SK-N-DZ (cell line): ENCODE data around the gene PRRT1B.
"Not testable (repeated sequence)": the region's sequence is repeated elsewhere in the genome, so short reads cannot be mapped to it uniquely, and the experiment has no call there.

Experiments used
- DNase-seq: peaks from one replicate; pipeline ENCODE4 v3.0.0-alpha.2; 2015; ENCODE audit warnings: low spot score

The PRRT1B gene

DNA sequence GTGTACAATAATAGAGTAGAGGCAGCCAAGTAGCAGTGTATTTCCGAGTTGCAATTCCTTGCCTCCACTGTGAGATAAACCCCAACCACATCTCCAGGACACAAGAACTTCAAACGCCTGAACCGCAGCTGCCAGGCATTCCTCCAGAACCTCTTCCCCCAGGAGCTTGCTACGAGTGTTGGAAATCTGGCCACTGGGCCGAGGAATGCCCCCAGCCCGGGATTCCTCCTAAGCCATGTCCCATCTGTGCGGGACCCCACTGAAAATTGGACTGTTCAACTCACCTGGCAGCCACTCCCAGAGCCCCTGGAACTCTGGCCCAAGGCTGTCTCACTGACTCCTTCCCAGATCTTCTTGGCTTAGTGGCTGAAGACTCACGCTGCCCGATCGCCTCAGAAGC is 3.9 kb downstream of the PRRT1B start:
- DNase-seq: not testable (repeated sequence)

DNA sequence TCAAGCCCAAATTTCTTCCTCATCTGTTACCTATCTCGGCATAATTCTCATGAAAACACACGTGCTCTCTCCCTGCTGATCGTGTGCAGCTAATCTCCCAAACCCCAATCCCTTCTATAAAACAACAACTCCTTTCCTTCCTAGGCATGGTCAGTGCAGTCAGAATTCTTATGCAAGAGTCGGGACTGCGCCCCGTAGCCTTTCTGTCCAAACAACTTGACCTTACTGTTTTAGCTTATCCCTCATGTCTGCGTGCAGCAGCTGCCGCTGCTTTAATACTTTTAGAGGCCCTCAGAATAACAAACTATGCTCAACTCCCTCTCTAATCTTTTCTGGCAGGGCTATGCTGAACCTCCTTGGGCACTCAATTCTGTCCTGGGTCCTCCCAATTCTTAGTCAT is 5.1 kb downstream of the PRRT1B start:
- DNase-seq: not testable (repeated sequence)

- no peak for DNase-seq
Measured at GRCh38 chr9:131552030-131552429, 6.7 kb downstream of the PRRT1B start.

DNA sequence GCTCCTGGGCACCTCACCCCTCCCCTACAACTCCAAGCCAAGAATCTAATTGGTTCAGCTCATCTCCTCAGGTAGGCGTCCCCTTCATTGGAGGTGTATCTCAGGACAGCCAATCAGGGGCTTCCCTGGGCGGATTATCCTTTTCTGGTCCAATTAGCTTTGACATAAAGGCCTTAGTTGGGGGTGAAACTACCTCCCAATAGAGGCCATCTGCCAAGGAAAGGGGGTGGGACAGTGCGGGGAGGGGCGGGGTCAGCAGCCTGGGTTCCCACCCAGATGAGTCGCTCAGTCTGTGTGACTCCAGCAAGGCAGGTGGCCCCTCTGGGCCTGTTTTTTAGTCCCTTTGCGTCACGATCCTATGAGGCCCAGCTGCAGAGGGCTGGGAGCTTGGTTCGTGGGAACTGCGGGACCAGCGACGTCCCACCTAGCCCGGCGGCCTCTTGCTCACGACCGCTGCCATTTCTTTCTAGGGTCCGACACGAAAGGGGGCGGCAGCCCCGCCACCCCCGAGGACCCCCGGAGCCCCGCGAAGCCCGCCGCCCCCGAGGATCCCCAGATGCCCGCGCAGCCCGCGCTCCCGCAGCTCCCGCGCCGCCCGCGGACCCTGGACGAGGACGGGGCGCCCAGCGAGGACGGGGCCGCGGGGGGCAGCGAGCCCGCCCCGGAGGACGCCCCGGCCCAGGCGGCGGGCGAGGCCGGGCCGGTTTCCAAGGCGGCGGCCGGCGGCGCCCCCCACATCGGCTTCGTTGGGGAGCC is 8.9 kb downstream of the PRRT1B start:
- DNase-seq: no peak

DNA sequence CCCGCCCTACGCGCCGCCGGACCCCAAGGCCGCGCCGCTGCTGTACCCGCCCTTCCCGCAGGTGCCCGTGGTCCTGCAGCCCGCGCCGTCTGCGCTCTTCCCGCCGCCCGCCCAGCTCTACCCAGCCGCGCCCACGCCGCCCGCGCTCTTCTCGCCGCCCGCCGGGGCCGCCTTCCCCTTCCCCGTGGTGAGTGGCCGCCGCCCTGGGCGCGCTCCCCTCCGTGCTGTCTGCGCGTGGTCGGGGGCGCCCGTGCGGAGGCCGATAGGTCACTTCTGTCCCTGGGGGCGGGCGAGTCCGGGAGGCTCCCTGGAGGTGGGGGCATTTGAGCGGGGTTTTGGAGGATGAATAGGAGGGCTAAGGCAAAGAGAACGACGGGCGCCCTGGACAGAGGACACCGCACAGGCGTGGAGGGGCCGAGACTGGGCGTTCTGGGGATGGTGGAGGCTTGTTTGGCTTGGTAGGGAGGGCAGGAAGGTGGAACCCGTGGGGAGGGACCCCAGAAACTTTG is 9.6 kb downstream of the PRRT1B start:
- DNase-seq: no peak

DNA sequence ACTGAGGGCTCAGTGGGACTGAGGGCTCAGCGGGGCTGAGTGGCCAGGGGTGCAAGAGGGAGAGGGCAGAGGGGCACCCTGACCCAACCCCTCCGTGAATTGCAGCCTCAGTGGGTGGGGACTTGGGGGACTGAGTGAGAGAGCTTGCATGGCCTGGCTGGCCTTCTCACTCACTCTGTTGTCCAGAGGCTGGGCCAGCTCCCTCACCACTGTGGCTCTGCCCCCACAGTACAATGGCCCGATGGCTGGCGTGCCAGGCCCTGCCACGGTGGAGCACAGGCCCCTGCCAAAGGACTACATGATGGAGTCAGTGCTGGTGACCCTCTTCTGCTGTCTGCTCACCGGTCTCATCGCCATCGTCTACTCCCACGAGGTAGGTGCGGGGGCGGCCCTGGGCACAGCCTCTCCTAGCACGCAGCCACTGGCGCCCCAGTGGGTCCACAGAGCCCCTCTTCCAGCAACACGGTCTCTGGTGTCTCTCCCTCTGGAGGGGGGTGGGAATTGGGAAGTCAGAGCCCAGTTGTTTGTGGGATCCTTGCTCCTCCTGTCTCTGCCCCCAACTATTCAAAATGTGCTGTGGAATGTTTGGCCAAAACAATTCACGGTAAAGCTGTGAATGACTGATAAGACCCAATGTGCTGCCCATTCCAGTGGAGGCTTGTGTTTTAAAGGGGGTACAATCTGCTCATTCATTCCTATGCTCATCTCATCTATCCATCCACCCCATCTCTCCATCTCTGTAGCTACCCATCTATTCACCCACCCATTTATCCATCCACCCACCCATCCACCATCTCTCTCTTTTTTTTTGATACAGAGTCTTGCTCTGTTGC is 10.7 kb downstream of the PRRT1B start:
- no peak for DNase-seq

- DNase-seq: no peak
Measured at GRCh38 chr9:131557855-131558548, 12.7 kb downstream of the PRRT1B start.

DNA sequence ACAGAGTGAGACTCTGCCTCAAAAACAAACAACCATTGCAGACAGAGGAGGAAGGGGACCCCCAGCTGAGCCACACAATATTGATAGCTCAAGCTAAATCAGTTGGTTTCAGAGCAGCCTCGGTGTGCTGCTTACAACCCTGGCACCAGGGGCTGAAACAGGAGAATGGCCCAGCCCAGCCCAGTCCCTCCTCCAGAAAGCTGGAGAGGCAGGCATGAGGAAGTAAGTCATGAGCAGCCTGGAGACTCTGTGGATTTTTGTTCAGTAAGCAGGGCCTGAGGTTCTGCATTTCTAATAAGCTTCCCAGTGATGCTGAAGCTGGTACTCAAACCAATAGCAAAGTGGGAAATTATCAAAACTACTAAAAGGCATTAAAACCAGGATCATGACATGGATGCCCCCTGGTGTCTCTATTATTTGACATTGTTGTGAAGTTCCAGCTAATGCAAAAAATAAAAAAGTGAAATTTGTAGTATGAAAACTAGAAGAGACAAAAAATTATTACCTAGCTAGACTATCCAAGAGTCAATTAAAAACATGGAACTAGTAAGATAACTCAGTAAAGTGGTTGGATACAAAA is 14.2 kb downstream of the PRRT1B start:
- DNase-seq: no peak

- no peak for DNase-seq
Measured at GRCh38 chr9:131562032-131562959, 17.0 kb downstream of the PRRT1B start.

DNA sequence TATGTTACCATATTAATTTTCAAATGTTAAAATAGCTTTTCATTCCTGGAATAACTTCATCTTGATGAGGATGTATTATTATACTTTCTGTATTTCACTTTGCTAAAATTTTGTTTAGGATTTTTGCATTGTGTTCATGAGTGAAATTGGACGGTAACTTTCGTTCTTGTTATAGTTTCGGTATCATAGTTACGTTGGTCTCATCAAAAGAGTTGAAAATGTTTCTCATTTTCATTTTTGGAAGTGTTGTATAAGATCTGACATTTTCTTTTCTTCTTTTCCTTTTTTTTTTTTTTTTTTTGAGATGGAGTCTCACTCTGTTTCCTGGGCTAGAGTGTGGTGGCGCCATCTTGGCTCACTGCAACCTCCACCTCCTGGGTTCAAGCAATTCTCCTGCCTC is 20.0 kb downstream of the PRRT1B start:
- no peak for DNase-seq

DNA sequence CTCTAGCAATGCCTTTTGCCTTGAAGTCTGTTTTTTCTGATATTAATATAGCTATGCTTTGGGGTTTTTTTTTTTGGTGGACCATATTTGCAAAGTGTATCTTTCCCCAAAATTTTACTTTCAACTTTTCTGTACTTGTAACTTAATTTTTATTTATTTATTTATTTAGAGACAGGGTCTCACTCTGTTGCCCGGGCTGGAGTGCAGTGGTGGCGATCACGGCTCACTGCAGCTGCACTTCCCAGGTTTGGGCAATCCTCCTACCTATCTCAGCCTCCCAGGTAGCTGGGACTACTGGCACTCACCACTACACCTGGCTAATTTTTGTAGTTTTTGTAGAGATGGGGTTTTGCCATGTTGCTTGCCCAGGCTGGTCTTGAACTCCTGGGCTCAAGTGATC is 20.8 kb downstream of the PRRT1B start:
- DNase-seq: no peak

DNA sequence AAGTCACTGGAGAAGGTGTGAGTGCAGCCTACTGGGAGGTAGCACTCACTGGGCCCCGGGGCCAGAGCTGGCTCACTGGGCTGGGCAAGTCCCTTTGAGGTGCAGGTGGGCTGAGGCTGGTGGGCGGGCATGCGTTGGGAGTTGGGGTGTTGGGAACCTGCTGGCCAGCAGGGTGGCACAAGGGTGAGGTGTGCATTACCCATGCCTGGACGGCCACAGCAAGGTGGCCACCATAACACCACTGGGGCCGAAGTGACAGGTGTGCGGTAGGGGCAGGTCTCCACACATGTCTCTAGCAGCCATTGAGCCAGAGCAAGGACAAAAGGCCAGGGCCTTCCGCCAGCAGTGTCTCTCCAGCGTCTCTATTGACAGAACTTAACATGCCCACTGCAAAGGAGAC is 22.6 kb downstream of the PRRT1B start:
- no peak for DNase-seq

- DNase-seq: no peak
Measured at GRCh38 chr9:131574730-131575640, 29.7 kb downstream of the PRRT1B start.

DNA sequence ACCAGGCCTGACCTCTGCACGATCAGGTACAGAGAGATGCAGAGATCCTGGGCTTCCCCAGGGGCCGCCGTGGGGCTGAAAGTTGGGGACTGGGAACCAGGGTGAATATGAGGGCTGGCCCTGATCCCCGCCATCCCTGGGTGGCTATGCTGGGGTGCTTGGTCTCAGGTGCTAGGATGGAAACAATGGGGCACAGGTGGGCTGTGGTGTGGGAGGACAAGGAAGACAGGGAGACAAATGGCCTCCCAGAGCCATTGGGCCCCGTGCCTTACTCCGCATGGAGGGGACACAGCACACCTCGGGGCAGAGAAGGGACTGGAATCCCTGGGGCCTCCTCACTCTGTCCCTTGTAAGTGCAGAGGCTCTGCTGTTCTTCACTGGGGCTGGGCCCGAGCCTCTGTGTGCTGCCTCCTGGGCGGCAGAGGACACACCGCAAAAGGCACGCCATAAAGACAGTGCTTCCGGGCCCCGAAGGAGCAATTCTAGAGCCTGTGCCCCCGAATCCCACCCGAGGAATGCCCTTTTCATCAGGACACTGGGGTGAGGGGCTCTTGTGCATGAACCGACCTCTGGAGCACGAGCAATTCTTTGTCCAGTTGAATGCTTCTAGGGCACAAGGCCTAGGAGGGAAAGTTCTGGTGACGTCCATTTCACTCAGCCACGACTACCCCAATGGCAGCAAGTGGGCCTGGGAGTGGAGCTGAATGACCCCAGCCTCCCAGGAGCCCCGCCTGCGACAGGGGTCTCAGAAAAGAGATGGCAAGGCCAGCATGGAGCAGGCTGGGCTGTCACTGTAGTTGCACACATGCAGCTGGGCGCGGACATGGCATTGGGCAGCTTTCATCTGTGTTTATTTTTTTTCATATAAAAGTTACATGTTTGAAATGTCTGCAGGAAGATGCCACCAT is 30.9 kb downstream of the PRRT1B start:
- DNase-seq: no peak

GRCh38 chr9:131577005-131578000 is 32.0 kb downstream of the PRRT1B start:
- no peak for DNase-seq

- DNase-seq: no peak
Measured at GRCh38 chr9:131578021-131578420, 32.7 kb downstream of the PRRT1B start.
